Astrocyte of the cerebellum (primary cell): Measurements from ENCODE around the gene XKR7.

Experiments
- DNase-seq: peaks from one replicate; pipeline ENCODE4 v3.0.0-alpha.2; 2011; ENCODE audit warnings: low read depth
- H3K4me3 ChIP-seq: 2 replicates; pipeline ENCODE4 v1.5.1; 2011; ENCODE audit warnings: mild to moderate bottlenecking, low read depth, low read length, moderate library complexity
- CTCF ChIP-seq: IDR thresholded peaks from 2 replicates; pipeline ENCODE4 v1.5.1; 2012; ENCODE audit warnings: low read length, low read depth, moderate library complexity, mild to moderate bottlenecking; ENCODE audit errors: missing control alignments
- in situ Hi-C: cut with HindIII; loops from 2 replicates; pipeline ENCODE4 v1.10.0; 2017; ENCODE audit warnings: low sequenced_read_pairs

The XKR7 gene

GRCh38 chr20:31975874-31976273 is 7.9 kb downstream of the XKR7 start:
- in situ Hi-C loops, result no loop called here

GRCh38 chr20:31977080-31977479 is 9.1 kb downstream of the XKR7 start:
- in situ Hi-C loops, result no loop called here
- no peak for TF ChIP-seq CTCF
- no peak for DNase-seq
- no peak overlapping the region for H3K4me3 ChIP-seq

More at GRCh38 chr20:31975874-31976273, 7.9 kb downstream of the XKR7 start:
- no peak for DNase-seq
- no peak for TF ChIP-seq CTCF
- H3K4me3 ChIP-seq, result no peak overlapping the region

- in situ Hi-C loops, result no loop called here
- TF ChIP-seq CTCF, result no peak
- DNase-seq, result no peak
- no peak overlapping the region for H3K4me3 ChIP-seq
These were observed 11.9 kb downstream of the XKR7 start for GRCh38 chr20:31979713-31980426.

GRCh38 chr20:31981784-31982183 is 13.8 kb downstream of the XKR7 start:
- no peak for DNase-seq
- no peak for TF ChIP-seq CTCF
- no peak overlapping the region for H3K4me3 ChIP-seq
- in situ Hi-C loops, result no loop called here

- no peak overlapping the region for H3K4me3 ChIP-seq
- in situ Hi-C loops, result no loop called here
- no peak for TF ChIP-seq CTCF
- no peak for DNase-seq
These were observed 17.1 kb downstream of the XKR7 start for GRCh38 chr20:31984981-31985471.

- H3K4me3 ChIP-seq, result no peak overlapping the region
- TF ChIP-seq CTCF, result no peak
- in situ Hi-C loops, result no loop called here
- DNase-seq, result no peak
These were observed 19.8 kb downstream of the XKR7 start for GRCh38 chr20:31987744-31988143.
